HG02610 (cell line): ENCODE measurements around the gene ENDOU.

Experiments
- ATAC-seq: cut with Tn5 transposase; IDR thresholded peaks from one replicate; pipeline ENCODE4 v1.9.1; 2021; ENCODE audit warnings: mild to moderate bottlenecking, moderate library complexity; ENCODE audit not compliant: unreplicated experiment

The ENDOU gene, protein sequence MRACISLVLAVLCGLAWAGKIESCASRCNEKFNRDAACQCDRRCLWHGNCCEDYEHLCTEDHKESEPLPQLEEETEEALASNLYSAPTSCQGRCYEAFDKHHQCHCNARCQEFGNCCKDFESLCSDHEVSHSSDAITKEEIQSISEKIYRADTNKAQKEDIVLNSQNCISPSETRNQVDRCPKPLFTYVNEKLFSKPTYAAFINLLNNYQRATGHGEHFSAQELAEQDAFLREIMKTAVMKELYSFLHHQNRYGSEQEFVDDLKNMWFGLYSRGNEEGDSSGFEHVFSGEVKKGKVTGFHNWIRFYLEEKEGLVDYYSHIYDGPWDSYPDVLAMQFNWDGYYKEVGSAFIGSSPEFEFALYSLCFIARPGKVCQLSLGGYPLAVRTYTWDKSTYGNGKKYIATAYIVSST

DNA sequence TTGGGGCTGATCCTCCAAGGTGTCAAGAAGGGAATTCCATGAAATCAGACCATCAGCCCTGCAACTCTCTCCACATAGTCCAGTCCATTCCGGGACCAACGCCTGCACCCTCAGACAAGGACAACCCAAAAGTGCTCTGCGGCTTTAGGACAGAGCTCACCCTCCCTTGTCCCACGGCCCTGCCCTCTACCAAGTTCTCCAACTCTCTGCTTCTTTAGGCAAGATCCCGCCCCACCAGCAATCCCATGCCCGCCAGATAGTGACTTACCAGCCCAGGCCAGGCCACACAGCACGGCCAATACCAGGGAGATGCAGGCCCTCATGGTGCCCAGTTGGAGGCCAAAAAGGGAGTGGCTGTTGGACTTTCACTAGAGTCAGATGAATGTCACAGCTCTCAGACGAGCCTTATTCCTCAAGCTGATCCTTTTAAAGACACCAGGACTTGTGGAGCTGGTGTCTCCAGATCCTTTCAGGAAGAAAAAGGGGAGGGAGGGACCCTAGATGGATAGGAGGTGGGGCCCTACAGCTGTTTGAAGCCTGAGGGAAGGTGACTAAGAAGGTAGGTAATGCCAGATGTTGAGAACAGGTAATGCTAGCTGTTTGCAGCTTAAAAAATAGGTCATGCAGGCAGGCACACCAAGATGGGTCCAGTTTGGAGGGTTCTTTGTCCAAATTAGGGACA lies at the start of gene ENDOU:
ENDOU (minus strand) TSS at position 400 of the 682 bp plus-strand sequence; CDS start at position 323, 77 bp downstream.
- ATAC-seq = no peak

DNA sequence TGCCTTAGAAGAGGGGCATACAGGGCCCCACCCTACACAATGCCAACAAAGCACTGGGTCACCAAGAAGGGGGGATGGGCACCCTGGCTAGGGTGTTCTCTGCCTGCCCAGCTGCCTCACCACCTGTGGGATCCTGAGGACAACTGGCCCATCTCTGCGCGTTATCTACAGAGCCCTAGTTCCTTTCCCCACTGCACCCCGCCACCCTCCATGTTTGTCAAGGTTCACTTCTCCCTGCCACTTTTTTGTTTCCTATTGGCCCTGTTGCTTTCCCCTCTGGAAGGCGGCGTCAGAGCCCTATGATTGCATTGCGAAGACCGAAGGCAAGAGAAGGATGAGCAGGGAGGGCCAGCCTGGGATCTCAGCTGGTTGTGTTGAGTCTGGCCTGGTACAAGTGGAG lies 49.4 kb upstream of the ENDOU start:
- ATAC-seq = no peak

DNA sequence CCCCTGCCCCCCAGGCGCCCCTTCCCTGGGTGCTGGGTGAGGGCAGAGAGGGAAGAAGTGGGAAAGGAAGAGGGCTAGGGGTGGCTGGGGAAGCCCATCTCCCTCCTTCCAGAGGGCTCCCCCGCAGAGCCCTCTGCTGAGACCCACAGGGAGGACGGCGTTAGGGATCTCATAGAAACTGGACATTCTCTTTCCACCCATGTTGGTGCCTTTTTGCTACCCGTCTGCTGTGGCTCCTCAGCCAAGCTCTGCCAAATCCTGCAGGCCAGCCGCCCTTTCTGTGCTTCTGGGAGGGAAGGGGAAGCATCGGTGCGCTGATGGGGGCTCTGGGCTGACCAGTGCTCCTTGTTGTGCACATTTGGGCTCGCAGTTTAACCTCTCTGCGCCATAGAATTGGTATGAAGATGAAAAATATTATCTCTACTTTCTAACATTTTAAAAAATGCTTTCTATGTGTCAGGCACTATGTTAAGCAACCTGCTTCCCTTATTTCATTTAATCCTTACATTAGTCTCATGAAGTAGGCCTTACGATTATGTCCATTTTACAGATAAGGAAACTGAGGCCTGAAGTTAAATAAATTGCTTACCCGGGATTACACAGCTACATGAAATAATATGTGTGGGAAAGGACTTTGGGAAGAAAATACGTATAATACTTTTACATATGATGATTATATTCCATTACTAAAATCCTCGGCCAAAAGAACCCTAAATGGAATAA lies 48.7 kb upstream of the ENDOU start:
- ATAC-seq = no peak

DNA sequence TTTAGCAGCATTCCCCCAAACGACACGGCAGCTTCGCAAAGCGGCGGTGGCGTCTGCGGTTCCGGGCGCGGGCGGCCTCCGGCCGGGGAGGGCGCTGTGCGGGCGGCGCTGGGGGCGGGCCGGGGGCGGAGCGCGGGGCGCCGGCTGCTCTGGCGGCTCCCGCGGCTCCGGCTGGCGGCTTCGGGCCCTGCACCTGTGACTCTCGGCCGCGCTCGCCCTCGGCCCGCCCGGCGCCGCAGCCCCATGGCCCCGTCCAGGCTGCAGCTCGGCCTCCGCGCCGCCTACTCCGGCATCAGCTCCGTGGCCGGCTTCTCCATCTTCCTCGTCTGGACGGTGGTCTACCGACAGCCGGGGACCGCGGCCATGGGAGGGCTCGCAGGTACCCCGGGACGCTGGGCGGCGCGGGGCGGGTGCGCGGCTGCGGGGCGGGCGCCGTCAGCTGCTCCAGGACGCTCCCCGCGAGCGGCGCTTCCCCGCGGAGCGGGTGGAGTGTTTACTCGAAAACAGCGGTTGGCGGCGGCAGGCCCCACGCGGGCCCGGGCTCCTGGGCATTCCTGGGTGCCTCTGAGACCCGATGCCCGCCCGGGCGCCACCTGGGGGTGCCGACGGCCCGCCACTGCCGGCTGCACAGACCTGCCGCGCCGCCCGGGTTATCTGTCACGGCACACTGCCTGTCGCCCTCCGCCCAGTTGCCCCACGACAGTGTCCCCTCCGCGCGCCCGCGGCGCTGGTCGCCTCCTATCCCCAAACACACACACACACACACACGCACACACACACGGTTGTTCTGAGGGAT lies 48.0 kb upstream of the ENDOU start, which contains the start of gene SLC48A1:
SLC48A1 (plus strand) TSS at position 177 of the 796 bp plus-strand sequence; CDS start at position 244, 67 bp downstream.
- ATAC-seq = peak; percentile 71

DNA sequence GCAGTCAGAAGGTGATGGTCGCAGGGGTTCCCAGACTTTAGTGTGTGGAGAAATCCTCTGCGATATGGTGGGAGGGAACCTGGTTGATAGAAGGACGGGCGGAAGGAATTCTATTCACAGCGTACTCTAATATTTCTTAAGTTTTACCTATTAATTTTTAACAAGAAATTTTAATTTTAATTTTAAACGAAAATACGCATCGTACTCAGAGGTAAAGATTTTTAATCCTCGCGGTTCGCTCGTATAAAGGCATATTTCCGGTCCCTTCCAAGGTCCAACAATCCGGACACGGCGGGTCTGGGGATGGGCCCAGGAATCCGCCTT lies 47.4 kb upstream of the ENDOU start:
- ATAC-seq = no peak

DNA sequence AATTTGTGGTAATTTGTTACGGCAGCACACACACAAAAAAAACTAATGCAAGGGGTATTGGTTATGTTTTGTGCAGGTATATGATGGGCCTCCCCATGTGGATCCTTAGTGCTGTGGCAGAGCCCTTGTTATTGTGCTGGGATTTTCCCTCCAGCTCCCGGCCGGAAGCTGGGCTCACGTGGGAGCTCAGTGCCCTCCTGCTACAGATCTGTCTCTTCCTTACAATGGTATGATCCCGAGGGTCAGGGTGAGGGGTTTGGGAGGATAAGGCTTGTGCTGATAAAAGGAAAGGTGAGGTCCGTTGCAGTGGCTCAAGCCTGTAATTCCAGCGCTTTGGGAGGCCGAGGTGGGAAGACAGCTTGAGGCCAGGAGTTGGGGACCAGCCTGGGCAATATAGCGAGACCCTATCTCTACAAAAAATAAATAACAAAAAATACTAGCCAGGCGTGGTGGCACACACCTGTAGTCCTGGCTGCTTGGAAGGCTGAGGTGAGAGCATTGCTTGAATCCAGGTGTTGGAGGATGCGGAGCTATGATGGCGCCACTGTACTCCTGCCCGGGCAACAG lies 46.9 kb upstream of the ENDOU start:
- ATAC-seq = no peak

DNA sequence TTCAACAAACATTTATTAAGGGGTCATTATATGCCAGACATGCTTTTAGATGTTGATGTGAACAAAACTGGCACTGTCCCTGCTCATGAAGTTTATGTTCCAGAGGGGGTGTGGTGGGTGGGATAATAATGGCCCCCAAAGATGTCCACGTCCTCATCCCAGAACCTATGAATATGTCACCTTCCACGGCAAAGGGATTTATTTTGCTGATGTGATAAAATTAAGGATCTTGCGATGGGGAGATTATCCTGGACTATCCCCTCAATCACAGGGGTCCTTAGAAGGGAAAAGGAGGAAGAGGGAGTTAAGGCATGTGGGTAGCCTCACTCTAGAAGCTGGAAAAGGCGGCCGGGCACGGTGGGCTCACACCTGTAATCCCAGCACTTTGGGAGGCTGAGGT lies 46.0 kb upstream of the ENDOU start:
- no peak for ATAC-seq

DNA sequence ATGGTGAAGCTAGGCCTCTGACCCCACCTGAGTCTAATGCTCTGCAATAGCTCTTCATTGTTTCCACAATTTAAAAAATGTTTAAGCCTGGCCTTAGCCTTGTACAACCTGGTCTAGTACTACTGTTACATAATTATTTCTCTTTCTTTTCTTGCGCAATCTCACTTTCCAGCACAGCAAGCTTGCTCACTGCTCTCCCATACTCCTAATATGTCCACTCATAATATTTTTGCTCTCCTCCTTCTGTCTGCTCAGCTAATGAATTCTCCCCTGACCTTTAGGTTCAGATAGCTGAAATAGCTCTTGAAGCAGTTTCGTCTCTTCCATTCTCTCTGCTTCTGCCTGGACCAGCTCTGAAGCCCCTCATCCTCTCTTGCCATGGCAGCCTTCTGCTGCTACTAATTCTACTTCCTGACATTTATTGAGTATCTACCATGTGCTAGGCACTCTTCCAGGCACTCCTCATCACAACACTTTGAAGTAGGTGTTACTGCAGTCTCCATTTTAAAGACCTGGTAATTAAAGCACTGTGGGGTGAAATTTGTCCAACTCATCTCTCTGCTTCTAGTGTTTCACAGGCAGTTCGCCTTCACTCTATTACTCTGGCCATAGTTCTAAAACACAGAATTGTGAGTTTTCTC lies 44.9 kb upstream of the ENDOU start:
- ATAC-seq = no peak

DNA sequence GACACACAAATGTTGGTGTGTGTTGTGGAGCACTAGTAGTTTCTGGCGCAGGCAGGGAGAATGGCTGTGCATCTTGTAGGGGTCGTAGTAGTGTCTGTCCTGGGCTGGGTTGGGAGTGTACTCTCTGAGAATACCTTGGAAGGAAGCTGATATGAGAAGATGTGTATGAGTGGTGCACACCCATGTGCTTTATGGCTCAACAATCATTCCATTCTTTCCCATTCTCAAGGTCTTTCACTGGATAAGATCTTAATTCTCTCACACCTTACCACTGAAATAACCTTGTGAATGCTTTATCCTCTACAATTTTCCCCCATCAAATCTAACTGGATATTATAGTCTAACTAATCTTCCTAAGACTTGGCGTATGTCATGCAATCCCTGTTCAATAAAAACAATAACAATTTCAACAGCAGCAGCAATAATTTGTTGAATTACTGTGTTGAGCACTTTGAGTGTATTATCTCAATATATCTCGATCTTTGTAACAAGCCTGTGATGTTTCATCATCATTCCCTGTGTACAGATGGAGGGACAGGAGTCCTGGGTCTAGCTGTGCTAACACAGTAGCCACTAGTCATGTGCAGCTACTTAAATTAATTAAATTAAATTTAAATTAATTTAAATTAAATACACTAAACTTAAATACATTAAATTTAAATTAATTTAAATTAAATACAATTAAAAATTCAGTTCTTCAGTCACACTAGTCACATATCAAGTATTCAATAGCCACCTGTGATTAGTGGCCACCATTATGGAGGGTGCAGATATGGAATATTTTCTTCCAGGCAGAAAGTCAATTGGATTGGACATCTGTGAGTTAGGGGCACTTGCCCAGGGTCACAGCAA lies 44.2 kb upstream of the ENDOU start:
- ATAC-seq = no peak

DNA sequence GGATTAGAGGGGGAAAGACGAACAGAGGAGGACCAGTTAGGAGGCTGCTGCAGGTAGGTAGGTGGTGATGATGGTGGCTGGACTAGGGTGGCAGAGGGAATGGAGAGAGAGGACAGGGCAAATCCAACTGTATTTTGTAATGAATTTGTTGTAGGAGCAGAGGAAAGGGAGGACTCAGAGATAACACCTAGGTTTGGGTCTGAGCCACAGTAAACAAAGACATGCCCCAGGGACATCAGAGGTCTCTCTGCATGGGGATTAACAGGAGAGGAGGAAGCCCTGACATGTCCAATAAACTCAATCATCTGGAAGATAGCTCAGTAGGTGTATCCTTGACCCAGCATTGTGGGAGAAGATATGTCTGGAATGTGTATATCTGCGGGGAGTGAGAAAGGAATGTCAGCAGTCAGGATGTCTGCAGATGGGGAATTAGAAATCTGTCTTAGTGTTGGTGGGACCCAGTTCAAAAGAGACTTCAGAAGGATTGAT lies 43.1 kb upstream of the ENDOU start:
- no peak for ATAC-seq

DNA sequence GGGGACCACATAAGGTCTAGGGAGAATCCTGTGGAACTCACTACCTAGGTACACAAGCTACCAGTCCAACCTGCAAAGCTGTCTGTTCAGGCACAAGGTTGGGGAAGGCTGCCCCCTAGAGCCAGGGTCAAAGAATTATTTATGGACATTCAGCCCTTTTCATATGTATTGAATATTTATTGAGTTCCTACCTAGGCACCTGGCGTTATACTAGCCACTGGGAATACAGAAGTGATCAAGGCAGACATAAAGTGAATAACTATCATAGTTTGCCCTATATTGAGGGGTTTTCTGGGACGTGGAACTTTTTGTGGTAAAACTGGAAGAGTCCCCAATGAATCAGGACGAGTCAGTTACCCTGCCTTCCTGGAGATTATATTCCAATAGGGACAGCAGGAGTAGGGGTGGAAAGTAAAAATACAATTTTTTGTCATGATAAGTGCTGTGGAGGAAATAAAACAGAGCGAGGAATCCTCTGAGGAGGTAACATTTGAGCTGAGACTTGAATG lies 42.0 kb upstream of the ENDOU start:
- ATAC-seq = no peak

DNA sequence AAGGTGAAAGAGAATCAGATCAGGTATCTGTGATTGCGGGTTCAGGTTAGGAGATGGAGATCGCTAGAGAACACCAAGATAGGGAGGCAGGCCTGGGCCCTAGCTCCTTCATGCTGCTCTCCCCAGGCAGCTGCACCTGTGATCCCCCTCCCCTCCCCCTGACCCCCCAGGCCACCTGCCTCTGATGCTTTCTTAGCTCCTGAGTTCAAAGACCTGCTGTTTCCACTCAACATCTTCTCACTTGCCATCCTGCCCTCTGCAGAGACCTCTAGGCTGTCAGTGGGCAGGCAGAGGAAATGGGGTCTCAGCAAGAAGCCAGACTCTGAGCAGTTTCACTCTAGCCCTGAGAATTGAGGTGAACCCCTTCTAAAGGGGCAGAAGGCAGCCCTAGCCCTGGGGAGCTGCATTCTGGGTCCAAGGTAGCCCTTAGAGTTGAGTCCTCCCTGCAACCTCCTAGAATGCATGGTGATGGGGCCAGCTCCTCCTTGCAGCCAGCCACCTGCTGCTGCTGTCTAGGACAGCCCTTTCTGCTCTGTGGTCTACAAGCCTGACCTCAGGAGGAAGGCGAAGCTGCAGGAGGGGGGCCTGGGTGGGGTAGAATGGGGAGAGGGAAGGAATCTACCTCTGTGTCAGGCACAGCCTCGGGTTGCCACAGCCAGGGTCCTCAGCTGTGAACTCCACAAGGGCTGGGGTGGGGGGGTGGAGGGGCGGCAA lies 41.4 kb upstream of the ENDOU start:
- ATAC-seq = no peak

DNA sequence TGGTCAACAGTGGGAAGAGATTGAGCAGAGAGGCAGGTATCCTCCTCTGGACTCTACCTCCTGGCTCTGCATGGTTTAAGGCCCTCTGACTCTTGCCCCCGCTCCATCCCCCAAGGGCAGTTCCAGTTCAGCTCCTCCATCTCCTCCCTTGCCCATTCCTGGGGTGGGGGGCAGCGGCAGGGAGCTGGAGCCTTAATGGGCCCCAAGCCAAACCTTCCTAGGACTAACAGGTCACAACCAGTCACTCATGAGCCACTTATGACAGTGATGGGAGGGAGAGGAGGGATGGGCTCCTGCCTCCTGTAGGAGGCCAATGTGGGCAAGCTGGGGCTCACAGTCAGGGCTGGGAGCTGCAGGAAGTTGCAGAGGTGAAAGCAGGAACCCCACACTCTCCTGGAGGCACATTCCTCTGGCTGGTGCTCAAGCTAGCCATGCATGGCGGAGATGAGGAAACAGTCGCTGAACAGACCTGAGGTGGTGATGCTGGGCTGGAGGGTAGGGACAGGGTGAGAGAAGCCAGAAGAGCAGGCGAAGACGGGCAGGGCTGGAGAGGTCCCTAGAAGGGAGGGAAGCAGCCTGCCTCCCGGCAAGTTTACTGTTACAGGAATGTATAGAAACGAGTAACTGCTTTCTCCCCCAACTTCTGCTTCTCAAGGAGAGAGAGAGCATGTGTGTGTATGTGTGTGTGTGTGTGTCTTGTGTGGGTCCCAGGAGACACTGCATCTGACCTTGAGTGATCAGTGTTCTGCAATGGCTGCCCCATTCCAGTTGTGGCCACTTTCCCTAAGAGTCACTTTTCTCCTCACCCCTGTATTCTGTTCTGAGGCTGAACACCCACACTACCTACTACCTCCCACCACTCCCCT lies 38.4 kb upstream of the ENDOU start:
- ATAC-seq = no peak

DNA sequence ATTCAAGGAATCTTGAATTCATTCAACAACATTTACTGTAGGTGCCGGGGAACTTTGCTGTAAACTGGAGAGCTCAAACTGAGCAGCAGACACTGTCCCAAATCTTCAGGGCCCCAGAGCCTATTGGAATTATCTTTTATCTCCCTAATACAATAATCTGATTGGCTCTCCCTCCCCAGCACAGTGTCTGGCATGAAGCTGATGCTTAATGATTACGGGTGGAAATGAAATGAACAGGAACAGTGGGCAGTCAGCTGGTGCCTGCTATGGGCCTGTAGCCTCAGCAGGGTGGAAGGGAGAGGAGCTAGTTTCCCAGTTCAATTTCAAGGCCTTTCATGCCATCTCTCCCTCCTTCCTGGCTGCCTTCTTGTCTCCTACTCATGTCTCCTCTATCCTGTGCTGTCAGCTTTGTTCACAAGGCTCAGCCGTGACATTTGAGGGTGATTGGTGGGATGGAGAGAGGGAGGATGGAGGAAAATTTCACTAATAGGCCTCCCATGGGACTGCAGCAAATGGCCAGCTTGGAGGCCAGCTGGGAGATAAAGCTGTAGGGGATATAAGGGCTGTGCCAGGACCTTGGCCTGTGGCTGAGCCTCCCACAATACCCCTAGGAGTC lies 37.7 kb upstream of the ENDOU start:
- ATAC-seq = no peak

DNA sequence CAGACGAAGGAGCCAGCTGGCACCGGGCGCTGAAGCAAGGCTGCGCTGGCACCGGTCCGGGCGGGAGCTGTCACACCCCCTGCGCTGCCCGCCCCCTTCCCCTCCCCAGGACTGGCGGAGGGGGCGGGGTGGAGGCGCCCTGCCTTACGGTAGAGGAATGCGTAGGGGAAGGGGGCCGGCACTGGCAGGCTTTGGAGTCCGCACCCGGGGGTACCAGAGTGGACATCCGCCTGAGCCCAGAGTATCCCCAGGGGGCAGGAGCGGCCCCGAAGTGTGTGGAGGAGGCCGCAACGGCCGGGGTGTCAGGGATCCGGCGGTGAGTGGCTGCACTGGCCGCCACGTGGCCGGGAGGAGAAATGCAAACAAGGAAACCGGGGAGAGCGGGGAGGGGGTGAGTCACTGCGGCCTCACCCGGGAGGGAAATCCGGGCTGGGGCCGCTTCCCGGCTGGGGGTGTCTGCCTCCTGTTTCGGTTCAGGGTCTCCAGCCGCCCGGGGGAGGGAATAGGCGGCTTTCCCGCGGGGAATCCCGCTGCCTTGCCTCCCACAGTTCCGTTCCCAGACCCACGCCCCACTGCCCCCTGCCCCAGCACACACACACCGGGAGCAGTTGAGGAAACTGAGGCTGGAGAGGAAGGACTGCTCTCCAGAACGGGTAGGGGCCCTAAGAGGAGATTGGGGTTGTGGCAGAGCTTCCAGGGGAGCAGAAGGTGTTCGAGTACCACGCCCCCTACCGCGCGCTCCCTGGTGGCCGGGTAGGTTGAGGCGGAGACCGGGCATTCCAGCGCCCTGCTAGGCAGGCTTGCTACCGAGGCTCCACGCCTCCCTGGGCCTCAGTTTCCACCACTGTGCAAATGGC lies 33.8 kb upstream of the ENDOU start, which contains the start of gene RAPGEF3:
RAPGEF3 (minus strand) TSS at position 47 of the 857 bp plus-strand sequence. CDS start 324 bp downstream, outside the sequence.
- ATAC-seq = peak; percentile 45

DNA sequence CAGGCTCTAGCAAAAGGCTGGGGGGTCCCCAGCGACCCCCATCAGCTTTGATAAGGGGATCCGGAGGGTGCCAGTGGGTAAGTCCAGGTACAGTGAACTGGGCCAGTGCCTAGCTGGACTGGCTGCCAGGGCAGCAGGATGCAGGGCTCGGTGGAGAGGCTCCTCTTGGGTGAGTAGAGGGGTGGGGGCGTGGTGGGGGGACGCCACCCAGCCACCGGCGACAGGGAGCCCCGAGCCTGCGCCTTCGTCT lies 33.2 kb upstream of the ENDOU start:
- ATAC-seq = no peak
